ENCODE results near the gene C19orf12.

- no peak for TF ChIP-seq CREB1 (CRISPR knock-in tag; IDR thresholded peaks at IDR 0.05)
- TF ChIP-seq CTCF (IDR thresholded peaks at IDR 0.05): no peak
- TF ChIP-seq ELF4 (CRISPR knock-in tag; IDR thresholded peaks at IDR 0.05; ENCODE audit: low read depth): no peak
- no peak for TF ChIP-seq RELA (CRISPR knock-in tag; IDR thresholded peaks at IDR 0.05; ENCODE audit: borderline replicate concordance)
- TF ChIP-seq ZNF138 (CRISPR knock-in tag; conservative IDR thresholded peaks at IDR 0.05): no peak
- no peak for TF ChIP-seq NFYB (CRISPR knock-in tag; conservative IDR thresholded peaks at IDR 0.05; ENCODE audit: low read depth)
- TF ChIP-seq E2F1 (CRISPR knock-in tag; IDR thresholded peaks at IDR 0.05): no peak
- no peak for TF ChIP-seq TEAD4 (CRISPR knock-in tag; IDR thresholded peaks at IDR 0.05)
- no peak for TF ChIP-seq ZNF263 (CRISPR knock-in tag; IDR thresholded peaks at IDR 0.05; ENCODE audit: low read depth)
Observed at GRCh38 chr19:29763196-29763595, 48.1 kb upstream of the C19orf12 start.
